ENCODE measurements around the gene SPTBN5.

SPTBN5 gene

DNA sequence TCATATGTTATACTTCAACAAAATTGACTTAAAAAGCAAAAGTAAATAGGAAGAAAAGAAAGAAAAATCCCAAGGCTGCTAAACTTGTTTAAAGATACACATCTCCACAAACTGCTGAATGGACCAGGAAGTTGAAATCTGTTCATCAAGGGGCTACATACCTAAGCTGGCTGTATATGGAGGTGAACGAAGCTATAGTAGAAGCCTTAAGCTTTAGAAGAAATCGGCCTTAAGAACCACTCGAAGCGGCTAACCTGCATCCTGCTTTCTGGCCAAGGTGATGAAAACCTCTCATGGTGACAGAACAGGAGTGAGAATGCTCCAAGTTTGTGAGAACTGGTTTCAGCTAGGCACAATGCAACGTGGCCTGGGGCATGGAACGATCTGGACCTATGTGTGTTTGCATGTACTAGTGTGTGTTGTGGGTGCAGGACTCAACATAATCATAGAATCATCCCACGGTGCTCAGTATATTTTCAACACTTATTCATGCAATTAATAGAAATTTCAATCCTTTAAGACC, 31.3 kb upstream of the SPTBN5 start:
- no peak for TF ChIP-seq ZFX (IDR thresholded peaks at IDR 0.05; ENCODE audit: borderline replicate concordance)
- TF ChIP-seq, protein P1, sequence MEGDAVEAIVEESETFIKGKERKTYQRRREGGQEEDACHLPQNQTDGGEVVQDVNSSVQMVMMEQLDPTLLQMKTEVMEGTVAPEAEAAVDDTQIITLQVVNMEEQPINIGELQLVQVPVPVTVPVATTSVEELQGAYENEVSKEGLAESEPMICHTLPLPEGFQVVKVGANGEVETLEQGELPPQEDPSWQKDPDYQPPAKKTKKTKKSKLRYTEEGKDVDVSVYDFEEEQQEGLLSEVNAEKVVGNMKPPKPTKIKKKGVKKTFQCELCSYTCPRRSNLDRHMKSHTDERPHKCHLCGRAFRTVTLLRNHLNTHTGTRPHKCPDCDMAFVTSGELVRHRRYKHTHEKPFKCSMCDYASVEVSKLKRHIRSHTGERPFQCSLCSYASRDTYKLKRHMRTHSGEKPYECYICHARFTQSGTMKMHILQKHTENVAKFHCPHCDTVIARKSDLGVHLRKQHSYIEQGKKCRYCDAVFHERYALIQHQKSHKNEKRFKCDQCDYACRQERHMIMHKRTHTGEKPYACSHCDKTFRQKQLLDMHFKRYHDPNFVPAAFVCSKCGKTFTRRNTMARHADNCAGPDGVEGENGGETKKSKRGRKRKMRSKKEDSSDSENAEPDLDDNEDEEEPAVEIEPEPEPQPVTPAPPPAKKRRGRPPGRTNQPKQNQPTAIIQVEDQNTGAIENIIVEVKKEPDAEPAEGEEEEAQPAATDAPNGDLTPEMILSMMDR (IDR thresholded peaks at IDR 0.05): no peak
- peak overlapping the region; percentile 78 for H3K27ac ChIP-seq

DNA sequence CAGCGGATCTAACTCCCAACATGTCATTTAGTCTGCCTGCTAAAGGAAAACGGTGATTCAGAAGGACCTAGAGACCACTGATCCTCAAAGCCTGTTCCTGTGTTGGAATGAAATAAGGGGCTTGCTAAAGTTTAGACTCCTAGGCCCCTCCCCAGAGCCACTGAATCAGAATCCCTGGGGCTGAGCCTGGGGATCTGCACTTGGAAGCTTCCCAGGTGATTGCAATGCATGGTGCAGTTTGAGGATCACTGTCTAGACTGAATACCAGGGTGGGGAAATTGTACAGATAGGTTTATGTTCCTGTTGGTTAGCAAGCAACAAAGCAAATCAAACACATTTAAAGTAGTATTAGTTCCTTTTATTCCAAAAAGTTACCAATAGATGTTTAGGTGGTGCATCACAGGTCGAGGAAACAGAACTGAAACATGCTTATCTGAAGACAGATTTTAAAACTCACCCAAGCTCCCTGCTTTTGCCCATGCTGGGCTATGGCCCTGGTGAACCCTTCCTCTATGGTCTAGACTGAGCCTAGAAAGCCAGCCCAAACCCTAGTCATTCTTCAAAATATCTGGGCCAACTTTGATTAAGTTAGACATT, 29.6 kb upstream of the SPTBN5 start:
- no peak overlapping the region for H3K27ac ChIP-seq
- TF ChIP-seq, protein P1 (IDR thresholded peaks at IDR 0.05): no peak

DNA sequence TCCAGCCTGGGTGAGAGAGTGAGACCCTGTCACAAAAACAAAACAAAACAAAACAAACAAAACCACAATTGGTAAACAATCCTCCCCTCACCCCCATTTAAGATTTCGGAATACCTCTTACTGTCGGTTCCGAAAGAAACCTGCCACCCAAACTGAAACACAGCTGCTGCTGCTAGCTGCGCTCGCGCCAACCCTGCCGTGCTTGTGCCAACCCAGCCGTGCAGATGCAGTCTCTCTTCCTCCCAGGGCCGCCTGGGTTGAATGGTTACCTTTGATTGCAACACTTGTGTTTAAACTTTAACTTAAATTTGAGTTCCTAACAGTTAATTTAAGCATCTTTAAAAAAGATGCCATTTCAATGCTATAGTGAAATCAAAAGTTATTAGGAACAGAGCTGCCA, 28.5 kb upstream of the SPTBN5 start:
- TF ChIP-seq, protein P1 (IDR thresholded peaks at IDR 0.05): no peak
- TF ChIP-seq ZFX (IDR thresholded peaks at IDR 0.05; ENCODE audit: borderline replicate concordance): no peak
- no peak overlapping the region for H3K27ac ChIP-seq

DNA sequence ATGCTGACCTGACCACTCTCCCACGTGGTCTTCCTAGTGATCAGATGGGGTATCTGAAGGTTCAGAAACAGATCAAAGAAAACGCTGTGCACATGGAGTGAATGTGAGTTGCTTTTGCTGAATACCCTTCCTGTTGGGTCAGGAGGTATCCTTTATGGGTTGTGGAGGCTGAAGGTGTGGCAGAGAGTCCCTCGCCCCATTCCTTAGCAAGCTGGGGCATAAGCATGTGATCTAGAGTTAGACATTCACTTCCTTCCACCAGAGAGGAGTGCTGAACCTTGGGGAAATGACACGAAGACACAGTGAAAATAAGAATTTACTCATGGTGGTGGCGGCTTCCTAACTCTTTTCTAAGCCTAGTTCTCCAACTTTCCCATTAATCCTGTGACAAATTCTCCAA, 27.8 kb upstream of the SPTBN5 start:
- TF ChIP-seq ZFX (IDR thresholded peaks at IDR 0.05; ENCODE audit: borderline replicate concordance): no peak
- TF ChIP-seq, protein P1 (IDR thresholded peaks at IDR 0.05): no peak
- H3K27ac ChIP-seq: no peak overlapping the region

DNA sequence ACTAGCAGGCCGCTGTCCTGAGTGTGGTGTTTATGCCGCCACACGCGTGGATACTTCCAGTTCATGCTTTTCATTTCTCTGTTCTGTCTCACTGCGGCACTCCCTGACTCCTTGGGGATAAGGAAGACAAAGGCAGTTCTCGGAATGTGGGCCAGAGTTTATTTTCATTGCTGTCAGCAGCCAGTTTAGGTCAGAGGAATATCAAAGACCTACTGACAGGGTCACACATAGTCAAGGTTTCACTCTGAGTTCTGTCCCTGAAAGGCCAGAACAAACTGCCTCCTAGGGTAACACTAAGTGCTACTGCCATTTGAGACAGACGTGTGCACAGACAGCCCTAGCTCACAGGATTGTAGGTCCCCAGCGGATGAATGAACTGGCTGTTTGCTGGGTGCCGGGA, 27.3 kb upstream of the SPTBN5 start:
- H3K27ac ChIP-seq: no peak overlapping the region
- no peak for TF ChIP-seq ZFX (IDR thresholded peaks at IDR 0.05; ENCODE audit: borderline replicate concordance)
- TF ChIP-seq, protein P1 (IDR thresholded peaks at IDR 0.05): no peak

DNA sequence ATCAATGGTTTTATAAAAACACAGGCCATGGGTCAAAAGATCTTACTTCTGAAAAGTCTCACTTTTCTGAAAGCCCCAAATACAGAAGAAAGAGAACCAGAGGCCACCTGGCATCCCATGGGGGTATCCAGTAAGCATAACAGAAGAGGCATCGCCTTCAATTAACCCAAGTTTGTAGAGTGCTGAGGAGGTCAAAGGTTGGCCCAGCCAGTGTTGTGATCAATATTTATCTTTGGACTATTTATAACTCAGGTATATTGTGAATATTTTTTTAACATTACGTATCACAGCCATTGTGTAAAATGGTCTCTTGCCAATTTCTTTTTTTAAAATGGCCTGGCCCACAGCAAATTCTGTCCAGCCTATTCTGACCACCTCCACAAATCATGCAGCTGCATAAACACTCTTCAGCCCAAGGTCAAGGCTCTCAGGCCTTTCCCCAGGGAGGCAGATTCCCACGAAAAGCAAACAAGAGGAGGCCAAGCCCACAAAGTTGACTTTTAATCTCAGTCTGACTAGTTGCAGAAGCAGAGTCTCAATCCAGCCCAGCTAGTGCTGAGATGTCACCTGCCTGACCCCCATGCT, 26.2 kb upstream of the SPTBN5 start:
- no peak for TF ChIP-seq ZFX (IDR thresholded peaks at IDR 0.05; ENCODE audit: borderline replicate concordance)
- TF ChIP-seq, protein P1 (IDR thresholded peaks at IDR 0.05): no peak
- peak overlapping the region; percentile 38 for H3K27ac ChIP-seq

DNA sequence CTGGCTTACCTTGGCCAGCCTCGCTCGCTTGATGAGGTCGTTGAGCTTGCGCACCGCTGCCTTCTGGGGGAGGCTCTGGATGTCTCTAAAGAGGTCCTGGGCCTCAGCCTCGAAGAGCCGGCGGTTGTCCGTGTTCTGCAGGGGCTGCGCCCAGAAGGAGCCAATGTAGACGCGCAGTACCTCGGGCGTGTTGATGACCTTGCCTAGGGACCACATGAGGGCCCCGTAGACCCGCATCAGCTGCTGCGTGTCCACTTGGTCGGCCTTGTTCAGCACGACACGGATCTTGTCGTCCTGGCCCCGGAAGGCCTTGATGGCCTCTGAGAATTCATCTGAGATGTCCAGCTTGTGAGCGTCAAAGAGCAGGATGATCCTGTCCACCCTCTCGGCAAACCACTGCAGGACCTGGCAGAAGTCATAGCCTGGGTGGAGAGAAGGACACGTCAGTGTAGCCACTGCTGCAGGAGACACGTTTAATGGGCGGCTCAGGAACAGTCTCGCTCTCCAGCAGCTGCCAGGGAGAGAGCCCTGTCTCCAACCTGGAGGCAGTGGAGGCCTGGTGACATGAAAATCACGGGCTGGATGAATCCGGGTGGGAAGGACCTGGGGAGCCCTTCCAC, 25.5 kb upstream of the SPTBN5 start:
- no peak for TF ChIP-seq ZFX (IDR thresholded peaks at IDR 0.05; ENCODE audit: borderline replicate concordance)
- TF ChIP-seq, protein P1 (IDR thresholded peaks at IDR 0.05): no peak
- peak overlapping the region; percentile 38; the same call in 1 of the 2 replicates for H3K27ac ChIP-seq
